NB4 (cell line): Measurements from ENCODE around the gene LCN1.

Experiments used
- DNase-seq: peaks from one replicate; pipeline ENCODE4 v3.0.0; 2010; ENCODE audit warnings: low read depth
- H3K4me3 ChIP-seq: one replicate; pipeline ENCODE4 v1.5.1; 2011; ENCODE audit warnings: mild to moderate bottlenecking, low read depth, low read length, moderate library complexity
- CTCF ChIP-seq: IDR thresholded peaks from one replicate; pipeline ENCODE4 v1.5.1; 2012; ENCODE audit warnings: low read depth, low read length
- MAX ChIP-seq: IDR thresholded peaks from 2 replicates; pipeline ENCODE4 v1.6.1; 2011; ENCODE audit warnings: low read depth, low read length
- MYC ChIP-seq: IDR thresholded peaks from 2 replicates; pipeline ENCODE4 v1.6.1; 2011; ENCODE audit warnings: low read depth, low read length
- POLR2A ChIP-seq: IDR thresholded peaks from 2 replicates; pipeline ENCODE4 v1.6.1; 2011; ENCODE audit warnings: mild to moderate bottlenecking; ENCODE audit not compliant: insufficient read length; ENCODE audit errors: extremely low read depth

LCN1 gene

GRCh38 chr9:135488013-135488330 is 33.3 kb upstream of the LCN1 start:
- DNase-seq: no peak
- TF ChIP-seq POLR2A (no peak), MAX (no peak), MYC (no peak), CTCF (no peak)
- no peak overlapping the region for H3K4me3 ChIP-seq

- no peak overlapping the region for H3K4me3 ChIP-seq
- no peak for TF ChIP-seq MYC
- TF ChIP-seq MAX: no peak
- no peak for TF ChIP-seq CTCF
- TF ChIP-seq POLR2A: no peak
- no peak for DNase-seq
Observed at GRCh38 chr9:135488527-135488926, 32.7 kb upstream of the LCN1 start.

- H3K4me3 ChIP-seq: no peak overlapping the region
- DNase-seq: no peak
- TF ChIP-seq MAX (no peak), CTCF (no peak), POLR2A (no peak), MYC (no peak)
Observed at GRCh38 chr9:135489188-135489906, 31.9 kb upstream of the LCN1 start.

GRCh38 chr9:135490166-135490870 is 30.9 kb upstream of the LCN1 start:
- DNase-seq: no peak
- no peak for TF ChIP-seq MAX
- no peak for TF ChIP-seq CTCF
- TF ChIP-seq MYC: no peak
- TF ChIP-seq POLR2A: no peak
- H3K4me3 ChIP-seq: no peak overlapping the region

GRCh38 chr9:135490980-135491464 is 30.2 kb upstream of the LCN1 start:
- DNase-seq: no peak
- no peak for TF ChIP-seq CTCF
- no peak for TF ChIP-seq POLR2A
- TF ChIP-seq MAX: no peak
- no peak for TF ChIP-seq MYC
- H3K4me3 ChIP-seq: no peak overlapping the region
